ENCODE results near the gene ARPC5L.
"Not testable (repeated sequence)": the region's sequence is repeated elsewhere in the genome, so short reads cannot be mapped to it uniquely, and the experiment has no call there.

Gene ARPC5L

GRCh38 chr9:124861342-124862229 is at the start of gene ARPC5L, which contains the start of gene RPL35:
ARPC5L (plus strand) TSS chr9:124862130; CDS start chr9:124869291, 7,161 bp downstream.
RPL35 (minus strand) TSS chr9:124861957; CDS start chr9:124861912, 45 bp downstream.
- DNase-seq = peak; percentile 37

- DNase-seq = no peak
Measured at GRCh38 chr9:124812441-124812876, 49.5 kb upstream of the ARPC5L start.

- DNase-seq = no peak
Measured at GRCh38 chr9:124813041-124813440, 48.9 kb upstream of the ARPC5L start.

GRCh38 chr9:124813501-124814163 is 48.3 kb upstream of the ARPC5L start:
- no peak for DNase-seq

GRCh38 chr9:124814164-124814535 is 47.8 kb upstream of the ARPC5L start:
- DNase-seq = no peak

GRCh38 chr9:124815601-124816000 is 46.3 kb upstream of the ARPC5L start:
- no peak for DNase-seq

GRCh38 chr9:124818431-124819281 is 43.3 kb upstream of the ARPC5L start:
- DNase-seq = no peak

GRCh38 chr9:124820698-124821623 is 41.0 kb upstream of the ARPC5L start:
- DNase-seq = no peak

GRCh38 chr9:124828489-124829333 is 33.2 kb upstream of the ARPC5L start:
- no peak for DNase-seq

- DNase-seq = no peak
Measured at GRCh38 chr9:124829334-124829669, 32.6 kb upstream of the ARPC5L start.

- no peak for DNase-seq
Measured at GRCh38 chr9:124830593-124830992, 31.3 kb upstream of the ARPC5L start.

- no peak for DNase-seq
Measured at GRCh38 chr9:124831642-124832364, 30.1 kb upstream of the ARPC5L start.

- DNase-seq = no peak
Measured at GRCh38 chr9:124834591-124834990, 27.3 kb upstream of the ARPC5L start.

- DNase-seq = no peak
Measured at GRCh38 chr9:124835026-124835557, 26.8 kb upstream of the ARPC5L start.

- not testable (repeated sequence) for DNase-seq
Measured at GRCh38 chr9:124838132-124838531, 23.8 kb upstream of the ARPC5L start.

GRCh38 chr9:124838567-124839275 is 23.2 kb upstream of the ARPC5L start:
- DNase-seq = not testable (repeated sequence)

GRCh38 chr9:124839612-124840299 is 22.2 kb upstream of the ARPC5L start:
- no peak for DNase-seq

- DNase-seq = no peak
Measured at GRCh38 chr9:124840300-124840833, 21.6 kb upstream of the ARPC5L start.

All from SIG-M5 (cell line).